ENCODE results near the gene SMAD3.

The SMAD3 gene

DNA sequence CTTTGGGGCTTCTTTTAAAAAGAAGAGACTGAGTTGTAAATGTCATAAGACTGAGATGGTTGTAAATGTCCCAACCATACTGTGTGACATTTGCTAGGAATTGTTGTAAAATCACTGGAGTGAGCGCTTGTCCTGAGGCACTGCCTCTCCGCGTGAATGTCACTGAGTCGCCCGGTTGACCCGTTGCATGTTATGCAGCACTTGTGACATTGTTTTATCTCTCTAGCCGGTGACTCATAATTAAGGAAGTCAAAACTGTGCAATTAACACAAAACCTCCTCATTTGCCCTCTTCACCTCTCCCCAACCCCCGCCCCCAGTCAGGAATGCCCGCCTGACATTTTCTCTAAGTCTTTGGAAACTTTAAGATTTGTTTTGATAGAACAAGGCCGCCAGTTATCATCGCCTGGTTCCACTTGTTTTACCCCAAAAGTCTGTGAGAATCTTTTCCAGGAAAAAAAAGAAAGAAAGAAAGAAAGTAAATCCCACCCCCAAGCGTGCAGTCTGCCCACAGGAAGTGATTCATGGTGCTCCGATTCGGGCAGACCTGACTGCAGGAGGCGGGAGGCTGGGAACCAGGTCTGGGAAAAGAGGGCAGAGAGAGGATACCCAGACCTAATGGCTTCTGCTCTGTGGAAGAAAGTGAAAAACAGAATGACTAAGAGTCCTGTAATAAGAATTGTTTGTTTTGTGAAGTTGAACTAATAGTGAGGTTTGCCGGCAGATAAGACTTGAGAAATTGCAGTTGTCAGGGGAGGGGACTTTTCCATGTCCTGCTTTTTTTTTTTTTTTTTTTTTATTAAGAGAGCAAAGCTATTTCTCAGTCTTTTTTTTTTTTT is 84.8 kb downstream of the SMAD3 start (continued):
- TF ChIP-seq, protein P1, sequence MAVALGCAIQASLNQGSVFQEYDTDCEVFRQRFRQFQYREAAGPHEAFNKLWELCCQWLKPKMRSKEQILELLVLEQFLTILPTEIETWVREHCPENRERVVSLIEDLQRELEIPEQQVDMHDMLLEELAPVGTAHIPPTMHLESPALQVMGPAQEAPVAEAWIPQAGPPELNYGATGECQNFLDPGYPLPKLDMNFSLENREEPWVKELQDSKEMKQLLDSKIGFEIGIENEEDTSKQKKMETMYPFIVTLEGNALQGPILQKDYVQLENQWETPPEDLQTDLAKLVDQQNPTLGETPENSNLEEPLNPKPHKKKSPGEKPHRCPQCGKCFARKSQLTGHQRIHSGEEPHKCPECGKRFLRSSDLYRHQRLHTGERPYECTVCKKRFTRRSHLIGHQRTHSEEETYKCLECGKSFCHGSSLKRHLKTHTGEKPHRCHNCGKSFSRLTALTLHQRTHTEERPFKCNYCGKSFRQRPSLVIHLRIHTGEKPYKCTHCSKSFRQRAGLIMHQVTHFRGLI (tag by site-specific recombination; IDR thresholded peaks at IDR 0.05), result no peak
- TF ChIP-seq, protein P2, sequence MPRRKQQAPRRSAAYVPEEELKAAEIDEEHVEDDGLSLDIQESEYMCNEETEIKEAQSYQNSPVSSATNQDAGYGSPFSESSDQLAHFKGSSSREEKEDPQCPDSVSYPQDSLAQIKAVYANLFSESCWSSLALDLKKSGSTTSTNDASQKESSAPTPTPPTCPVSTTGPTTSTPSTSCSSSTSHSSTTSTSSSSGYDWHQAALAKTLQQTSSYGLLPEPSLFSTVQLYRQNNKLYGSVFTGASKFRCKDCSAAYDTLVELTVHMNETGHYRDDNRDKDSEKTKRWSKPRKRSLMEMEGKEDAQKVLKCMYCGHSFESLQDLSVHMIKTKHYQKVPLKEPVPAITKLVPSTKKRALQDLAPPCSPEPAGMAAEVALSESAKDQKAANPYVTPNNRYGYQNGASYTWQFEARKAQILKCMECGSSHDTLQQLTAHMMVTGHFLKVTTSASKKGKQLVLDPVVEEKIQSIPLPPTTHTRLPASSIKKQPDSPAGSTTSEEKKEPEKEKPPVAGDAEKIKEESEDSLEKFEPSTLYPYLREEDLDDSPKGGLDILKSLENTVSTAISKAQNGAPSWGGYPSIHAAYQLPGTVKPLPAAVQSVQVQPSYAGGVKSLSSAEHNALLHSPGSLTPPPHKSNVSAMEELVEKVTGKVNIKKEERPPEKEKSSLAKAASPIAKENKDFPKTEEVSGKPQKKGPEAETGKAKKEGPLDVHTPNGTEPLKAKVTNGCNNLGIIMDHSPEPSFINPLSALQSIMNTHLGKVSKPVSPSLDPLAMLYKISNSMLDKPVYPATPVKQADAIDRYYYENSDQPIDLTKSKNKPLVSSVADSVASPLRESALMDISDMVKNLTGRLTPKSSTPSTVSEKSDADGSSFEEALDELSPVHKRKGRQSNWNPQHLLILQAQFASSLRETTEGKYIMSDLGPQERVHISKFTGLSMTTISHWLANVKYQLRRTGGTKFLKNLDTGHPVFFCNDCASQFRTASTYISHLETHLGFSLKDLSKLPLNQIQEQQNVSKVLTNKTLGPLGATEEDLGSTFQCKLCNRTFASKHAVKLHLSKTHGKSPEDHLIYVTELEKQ (tag by site-specific recombination; IDR thresholded peaks at IDR 0.05; ENCODE audit: borderline replicate concordance), result peak; percentile 92
- TF ChIP-seq ZBTB48 (tag by site-specific recombination; IDR thresholded peaks at IDR 0.05), result no peak
- TF ChIP-seq ZNF274 (IDR thresholded peaks at IDR 0.05; ENCODE audit: low read length), result no peak
- no peak for TF ChIP-seq ZNF274 (tag by site-specific recombination; IDR thresholded peaks at IDR 0.05; ENCODE audit: borderline replicate concordance)
- no peak for TF ChIP-seq BCL11B (tag by site-specific recombination; IDR thresholded peaks at IDR 0.05; ENCODE audit: low read depth)
- TF ChIP-seq ZNF266 (tag by site-specific recombination; IDR thresholded peaks at IDR 0.05; ENCODE audit: low read depth), result no peak
- TF ChIP-seq OSR2 (tag by site-specific recombination; IDR thresholded peaks at IDR 0.05), result peak; percentile 82
- no peak for TF ChIP-seq ZNF202 (tag by site-specific recombination; IDR thresholded peaks at IDR 0.05; ENCODE audit: borderline replicate concordance)
- TF ChIP-seq ZNF621 (tag by site-specific recombination; IDR thresholded peaks at IDR 0.05), result no peak
- TF ChIP-seq, protein P3, sequence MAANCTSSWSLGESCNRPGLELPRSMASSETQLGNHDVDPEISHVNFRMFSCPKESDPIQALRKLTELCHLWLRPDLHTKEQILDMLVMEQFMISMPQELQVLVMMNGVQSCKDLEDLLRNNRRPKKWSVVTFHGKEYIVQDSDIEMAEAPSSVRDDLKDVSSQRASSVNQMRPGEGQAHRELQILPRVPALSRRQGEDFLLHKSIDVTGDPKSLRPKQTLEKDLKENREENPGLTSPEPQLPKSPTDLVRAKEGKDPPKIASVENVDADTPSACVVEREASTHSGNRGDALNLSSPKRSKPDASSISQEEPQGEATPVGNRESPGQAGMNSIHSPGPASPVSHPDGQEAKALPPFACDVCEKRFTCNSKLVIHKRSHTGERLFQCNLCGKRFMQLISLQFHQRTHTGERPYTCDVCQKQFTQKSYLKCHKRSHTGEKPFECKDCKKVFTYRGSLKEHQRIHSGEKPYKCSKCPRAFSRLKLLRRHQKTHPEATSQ (tag by site-specific recombination; IDR thresholded peaks at IDR 0.05), result no peak
- TF ChIP-seq ZNF48 (tag by site-specific recombination; IDR thresholded peaks at IDR 0.05), result no peak
- TF ChIP-seq, protein P4, sequence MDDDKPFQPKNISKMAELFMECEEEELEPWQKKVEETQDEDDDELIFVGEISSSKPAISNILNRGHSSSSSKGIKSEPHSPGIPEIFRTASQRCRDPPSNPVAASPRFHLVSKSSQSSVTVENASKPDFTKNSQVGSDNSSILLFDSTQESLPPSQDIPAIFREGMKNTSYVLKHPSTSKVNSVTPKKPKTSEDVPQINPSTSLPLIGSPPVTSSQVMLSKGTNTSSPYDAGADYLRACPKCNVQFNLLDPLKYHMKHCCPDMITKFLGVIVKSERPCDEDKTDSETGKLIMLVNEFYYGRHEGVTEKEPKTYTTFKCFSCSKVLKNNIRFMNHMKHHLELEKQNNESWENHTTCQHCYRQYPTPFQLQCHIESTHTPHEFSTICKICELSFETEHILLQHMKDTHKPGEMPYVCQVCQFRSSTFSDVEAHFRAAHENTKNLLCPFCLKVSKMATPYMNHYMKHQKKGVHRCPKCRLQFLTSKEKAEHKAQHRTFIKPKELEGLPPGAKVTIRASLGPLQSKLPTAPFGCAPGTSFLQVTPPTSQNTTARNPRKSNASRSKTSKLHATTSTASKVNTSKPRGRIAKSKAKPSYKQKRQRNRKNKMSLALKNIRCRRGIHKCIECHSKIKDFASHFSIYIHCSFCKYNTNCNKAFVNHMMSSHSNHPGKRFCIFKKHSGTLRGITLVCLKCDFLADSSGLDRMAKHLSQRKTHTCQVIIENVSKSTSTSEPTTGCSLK (tag by site-specific recombination; IDR thresholded peaks at IDR 0.05), result no peak
- TF ChIP-seq ZFP69B (tag by site-specific recombination; IDR thresholded peaks at IDR 0.05), result peak; percentile 73
- TF ChIP-seq ZNF354C (tag by site-specific recombination; IDR thresholded peaks at IDR 0.05; ENCODE audit: borderline replicate concordance, low read depth), result no peak
- TF ChIP-seq ZFP3 (tag by site-specific recombination; IDR thresholded peaks at IDR 0.05; ENCODE audit: low read depth), result no peak
- no peak for TF ChIP-seq RBAK (tag by site-specific recombination; IDR thresholded peaks at IDR 0.05)
- no peak for TF ChIP-seq OVOL3 (tag by site-specific recombination; IDR thresholded peaks at IDR 0.05)
- TF ChIP-seq ZNF548 (tag by site-specific recombination; IDR thresholded peaks at IDR 0.05), result no peak
- TF ChIP-seq ZNF585B (tag by site-specific recombination; IDR thresholded peaks at IDR 0.05), result no peak
- TF ChIP-seq, protein P5, sequence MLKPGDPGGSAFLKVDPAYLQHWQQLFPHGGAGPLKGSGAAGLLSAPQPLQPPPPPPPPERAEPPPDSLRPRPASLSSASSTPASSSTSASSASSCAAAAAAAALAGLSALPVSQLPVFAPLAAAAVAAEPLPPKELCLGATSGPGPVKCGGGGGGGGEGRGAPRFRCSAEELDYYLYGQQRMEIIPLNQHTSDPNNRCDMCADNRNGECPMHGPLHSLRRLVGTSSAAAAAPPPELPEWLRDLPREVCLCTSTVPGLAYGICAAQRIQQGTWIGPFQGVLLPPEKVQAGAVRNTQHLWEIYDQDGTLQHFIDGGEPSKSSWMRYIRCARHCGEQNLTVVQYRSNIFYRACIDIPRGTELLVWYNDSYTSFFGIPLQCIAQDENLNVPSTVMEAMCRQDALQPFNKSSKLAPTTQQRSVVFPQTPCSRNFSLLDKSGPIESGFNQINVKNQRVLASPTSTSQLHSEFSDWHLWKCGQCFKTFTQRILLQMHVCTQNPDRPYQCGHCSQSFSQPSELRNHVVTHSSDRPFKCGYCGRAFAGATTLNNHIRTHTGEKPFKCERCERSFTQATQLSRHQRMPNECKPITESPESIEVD (tag by site-specific recombination; IDR thresholded peaks at IDR 0.05), result peak; percentile 78
- TF ChIP-seq KLF7 (tag by site-specific recombination; IDR thresholded peaks at IDR 0.05; ENCODE audit: borderline replicate concordance), result no peak
- no peak for TF ChIP-seq ZNF239 (tag by site-specific recombination; IDR thresholded peaks at IDR 0.05)
- peak; percentile 42; the same call in 1 of the 2 replicates for TF ChIP-seq SCRT1 (tag by site-specific recombination; IDR thresholded peaks at IDR 0.05; ENCODE audit: borderline replicate concordance)
- no peak for TF ChIP-seq ZNF701 (tag by site-specific recombination; IDR thresholded peaks at IDR 0.05)
- TF ChIP-seq ZNF114 (tag by site-specific recombination; IDR thresholded peaks at IDR 0.05), result no peak
- TF ChIP-seq, protein P6, sequence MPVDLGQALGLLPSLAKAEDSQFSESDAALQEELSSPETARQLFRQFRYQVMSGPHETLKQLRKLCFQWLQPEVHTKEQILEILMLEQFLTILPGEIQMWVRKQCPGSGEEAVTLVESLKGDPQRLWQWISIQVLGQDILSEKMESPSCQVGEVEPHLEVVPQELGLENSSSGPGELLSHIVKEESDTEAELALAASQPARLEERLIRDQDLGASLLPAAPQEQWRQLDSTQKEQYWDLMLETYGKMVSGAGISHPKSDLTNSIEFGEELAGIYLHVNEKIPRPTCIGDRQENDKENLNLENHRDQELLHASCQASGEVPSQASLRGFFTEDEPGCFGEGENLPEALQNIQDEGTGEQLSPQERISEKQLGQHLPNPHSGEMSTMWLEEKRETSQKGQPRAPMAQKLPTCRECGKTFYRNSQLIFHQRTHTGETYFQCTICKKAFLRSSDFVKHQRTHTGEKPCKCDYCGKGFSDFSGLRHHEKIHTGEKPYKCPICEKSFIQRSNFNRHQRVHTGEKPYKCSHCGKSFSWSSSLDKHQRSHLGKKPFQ (tag by site-specific recombination; IDR thresholded peaks at IDR 0.05), result no peak
